Vagina (tissue), 2 donors: ENCODE measurements around the gene EFEMP1. TPM values are rescaled to one million over a fixed set of nuclear protein-coding genes. Genes with fewer than 3 reads are reported as not detected.

Experiments
- DNase-seq, 2 donors: peaks; one replicate each; pipeline ENCODE4 v3.0.0-alpha.2; 2017; ENCODE audit errors: extremely low spot score in 2 of 2
- H3K27ac ChIP-seq: fragments of 200-600 bp; sonication (generic); one replicate; pipeline ENCODE4 v1.5.1; 2019
- H3K27me3 ChIP-seq: fragments of 200-600 bp; sonication (generic); one replicate; pipeline ENCODE4 v1.5.1; 2019
- H3K36me3 ChIP-seq, 2 donors: fragments of 200-600 bp; sonication (generic); one replicate each; pipeline ENCODE4 v1.5.1; 2017 to 2019
- H3K4me1 ChIP-seq: fragments of 200-600 bp; sonication (generic); one replicate; pipeline ENCODE4 v1.5.1; 2019
- H3K4me3 ChIP-seq, 2 donors: fragments of 200-600 bp; sonication (generic); 1 replicate in 1 of 2; 2 replicates in 1 of 2; pipeline ENCODE4 v1.5.1; 2016 to 2019
- H3K9me3 ChIP-seq: fragments of 200-600 bp; sonication (generic); one replicate; pipeline ENCODE4 v1.5.1; 2019
- POLR2A ChIP-seq, 2 donors: fragments of 450-650 bp; IDR thresholded peaks; one replicate each; pipeline ENCODE4 v1.6.1; 2017; ENCODE audit warnings: antibody characterized with exemption in 2 of 2, mild to moderate bottlenecking in 2 of 2, moderate library complexity in 2 of 2
- POLR2AphosphoS5 ChIP-seq, 2 donors: sonication (generic); formaldehyde crosslinking; IDR thresholded peaks; one replicate each; pipeline ENCODE4 v1.9.0; 2017; ENCODE audit warnings: antibody characterized with exemption in 2 of 2, mild to moderate bottlenecking in 2 of 2, low read depth in 1 of 2; ENCODE audit not compliant: insufficient read depth in 1 of 2
- intact Hi-C: fragments of 100-400 bp; cut with DNase I; formaldehyde crosslinking; loops from one replicate; pipeline ENCODE4 v1.15.1; 2023
- total RNA-seq: library from RNA; depleted of rRNA; stranded (reverse); fragments of >200 nt; gene quantifications from one replicate; pipeline ENCODE4 v1.2.3, GENCODE V29; 2016
- TF ChIP-seq, protein P1 (sequence below), 3 experiments: fragments of 450-650 bp in 2 of 3; fragments of 200-600 bp in 1 of 3; sonication (generic) in 1 of 3; IDR thresholded peaks; one replicate each; pipeline ENCODE4 v1.5.1; 2017 to 2019; ENCODE audit warnings: antibody characterized with exemption in 3 of 3, mild to moderate bottlenecking in 2 of 3, moderate library complexity in 2 of 3

The EFEMP1 gene
- total RNA-seq, 1 donor from 2014 or later = 235 TPM

DNA sequence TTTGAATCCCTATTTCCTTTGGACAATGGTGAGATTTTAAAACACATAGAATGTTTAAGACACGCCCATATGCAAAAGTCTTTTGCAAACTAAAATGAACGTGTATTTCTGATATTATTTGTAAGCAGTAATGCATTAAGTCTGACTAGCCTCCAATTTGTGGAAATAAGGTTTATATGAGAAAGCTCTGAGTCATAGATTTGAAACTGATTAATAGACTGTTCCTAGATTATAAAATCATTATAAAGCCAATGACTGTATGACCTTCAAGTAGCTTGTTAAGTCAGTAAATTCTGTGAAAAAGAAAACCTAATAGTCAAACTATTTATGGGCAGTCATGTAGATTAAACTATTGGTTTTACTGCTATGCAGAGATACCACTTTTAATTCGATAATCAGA lies 12.8 kb upstream of the EFEMP1 start:
- Histone ChIP-seq H3K9me3 (no peaks in the 10 kb centered on the region), H3K4me1 (no peaks in the 10 kb centered on the region), H3K27ac (no peak overlapping the region), H3K27me3 (no peaks in the 10 kb centered on the region), H3K4me3 (no peak overlapping the region), H3K36me3 (no peaks in the 10 kb centered on the region)
- intact Hi-C loops = no loop called here
- TF ChIP-seq POLR2A (IDR thresholded peaks at IDR 0.05) = no peak
- DNase-seq = no peak

- DNase-seq = no peak
- H3K9me3 ChIP-seq = no peaks in the 10 kb centered on the region
- H3K4me3 ChIP-seq = no peak overlapping the region
- TF ChIP-seq POLR2AphosphoS5 (IDR thresholded peaks at IDR 0.05; ENCODE audit: insufficient read depth in 1 of 2, low read depth in 1 of 2) (no peak), POLR2A (IDR thresholded peaks at IDR 0.05) (no peak)
- TF ChIP-seq, protein P1, sequence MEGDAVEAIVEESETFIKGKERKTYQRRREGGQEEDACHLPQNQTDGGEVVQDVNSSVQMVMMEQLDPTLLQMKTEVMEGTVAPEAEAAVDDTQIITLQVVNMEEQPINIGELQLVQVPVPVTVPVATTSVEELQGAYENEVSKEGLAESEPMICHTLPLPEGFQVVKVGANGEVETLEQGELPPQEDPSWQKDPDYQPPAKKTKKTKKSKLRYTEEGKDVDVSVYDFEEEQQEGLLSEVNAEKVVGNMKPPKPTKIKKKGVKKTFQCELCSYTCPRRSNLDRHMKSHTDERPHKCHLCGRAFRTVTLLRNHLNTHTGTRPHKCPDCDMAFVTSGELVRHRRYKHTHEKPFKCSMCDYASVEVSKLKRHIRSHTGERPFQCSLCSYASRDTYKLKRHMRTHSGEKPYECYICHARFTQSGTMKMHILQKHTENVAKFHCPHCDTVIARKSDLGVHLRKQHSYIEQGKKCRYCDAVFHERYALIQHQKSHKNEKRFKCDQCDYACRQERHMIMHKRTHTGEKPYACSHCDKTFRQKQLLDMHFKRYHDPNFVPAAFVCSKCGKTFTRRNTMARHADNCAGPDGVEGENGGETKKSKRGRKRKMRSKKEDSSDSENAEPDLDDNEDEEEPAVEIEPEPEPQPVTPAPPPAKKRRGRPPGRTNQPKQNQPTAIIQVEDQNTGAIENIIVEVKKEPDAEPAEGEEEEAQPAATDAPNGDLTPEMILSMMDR (IDR thresholded peaks at IDR 0.05) = no peak
- H3K27me3 ChIP-seq = no peaks in the 10 kb centered on the region
- H3K27ac ChIP-seq = no peak overlapping the region
- intact Hi-C loops = no loop called here
- H3K4me1 ChIP-seq = no peaks in the 10 kb centered on the region
- H3K36me3 ChIP-seq = no peaks in the 10 kb centered on the region
These were observed 10.8 kb upstream of the EFEMP1 start for GRCh38 chr2:55934337-55934736.

- no peaks in the 10 kb centered on the region for H3K27me3 ChIP-seq
- no peak for DNase-seq
- no peak overlapping the region for H3K27ac ChIP-seq
- no peaks in the 10 kb centered on the region for H3K9me3 ChIP-seq
- TF ChIP-seq, protein P1 (IDR thresholded peaks at IDR 0.05) = no peak
- TF ChIP-seq POLR2A (IDR thresholded peaks at IDR 0.05) (no peak), POLR2AphosphoS5 (IDR thresholded peaks at IDR 0.05; ENCODE audit: insufficient read depth in 1 of 2, low read depth in 1 of 2) (no peak)
- intact Hi-C loops = no loop called here
- no peak overlapping the region for H3K4me3 ChIP-seq
- H3K4me1 ChIP-seq = no peaks in the 10 kb centered on the region
- H3K36me3 ChIP-seq = no peaks in the 10 kb centered on the region
These were observed 9.3 kb upstream of the EFEMP1 start for GRCh38 chr2:55932843-55933242.

DNA sequence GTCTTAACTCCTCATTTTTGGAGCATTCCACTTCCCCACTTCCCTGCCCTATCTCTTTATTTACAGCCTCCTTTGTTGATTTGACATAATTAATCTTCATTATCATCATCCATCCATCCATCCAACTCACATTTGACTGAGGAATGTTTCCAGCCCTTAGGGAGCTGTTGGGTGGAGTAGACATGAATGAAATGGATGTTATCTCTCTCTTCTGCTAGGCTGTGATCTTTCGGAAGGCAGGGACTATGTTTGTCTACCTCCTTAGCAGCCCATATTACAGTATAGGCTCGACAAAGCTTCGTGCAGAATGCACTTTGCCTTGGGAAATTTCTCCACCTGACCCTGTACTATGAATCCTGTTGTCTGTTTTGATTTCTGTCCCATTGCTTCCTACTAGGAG lies 7.7 kb upstream of the EFEMP1 start:
- intact Hi-C loops = no loop called here
- DNase-seq = no peak
- Histone ChIP-seq H3K4me3 (no peak overlapping the region), H3K27me3 (no peaks in the 10 kb centered on the region), H3K4me1 (no peaks in the 10 kb centered on the region), H3K27ac (no peak overlapping the region), H3K36me3 (no peaks in the 10 kb centered on the region), H3K9me3 (no peaks in the 10 kb centered on the region)
- TF ChIP-seq POLR2A (IDR thresholded peaks at IDR 0.05) = no peak
- TF ChIP-seq POLR2AphosphoS5 (IDR thresholded peaks at IDR 0.05; ENCODE audit: insufficient read depth in 1 of 2, low read depth in 1 of 2) = no peak
- TF ChIP-seq, protein P1 (IDR thresholded peaks at IDR 0.05) = no peak

DNA sequence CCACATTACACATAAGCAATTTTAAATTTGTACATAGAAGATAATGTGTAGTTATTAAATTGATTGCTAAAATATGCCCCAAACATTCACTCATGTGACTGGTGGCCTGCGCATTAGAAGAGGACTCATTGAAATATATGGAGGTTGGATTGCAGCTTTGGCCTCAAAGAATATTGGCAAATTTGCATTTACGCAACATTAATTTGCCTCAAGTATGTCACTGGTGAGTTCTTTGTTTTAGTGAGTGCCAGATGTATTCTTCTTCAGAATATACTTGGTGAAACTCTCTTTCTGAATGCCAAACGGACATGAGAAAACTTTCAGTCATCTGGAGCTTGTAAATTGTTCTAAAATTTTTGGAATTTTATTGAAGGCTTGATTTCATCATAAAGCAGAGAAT lies 5.9 kb upstream of the EFEMP1 start:
- DNase-seq = no peak
- Histone ChIP-seq H3K4me3 (no peak overlapping the region), H3K9me3 (no peaks in the 10 kb centered on the region), H3K27ac (no peak overlapping the region), H3K36me3 (no peaks in the 10 kb centered on the region), H3K4me1 (no peaks in the 10 kb centered on the region), H3K27me3 (no peaks in the 10 kb centered on the region)
- intact Hi-C loops = no loop called here
- TF ChIP-seq POLR2AphosphoS5 (IDR thresholded peaks at IDR 0.05; ENCODE audit: insufficient read depth in 1 of 2, low read depth in 1 of 2) = no peak
- TF ChIP-seq, protein P1 (IDR thresholded peaks at IDR 0.05) = no peak

- H3K4me1 ChIP-seq = peaks cover 19% of the 10 kb centered on the region
- H3K4me3 ChIP-seq = no peak overlapping the region
- no peaks in the 10 kb centered on the region for H3K9me3 ChIP-seq
- DNase-seq = no peak
- H3K27ac ChIP-seq = no peak overlapping the region
- intact Hi-C loops = no loop called here
- H3K27me3 ChIP-seq = no peaks in the 10 kb centered on the region
- H3K36me3 ChIP-seq = no peaks in the 10 kb centered on the region
- TF ChIP-seq, protein P1 (IDR thresholded peaks at IDR 0.05) = no peak
- TF ChIP-seq POLR2A (IDR thresholded peaks at IDR 0.05) (no peak), POLR2AphosphoS5 (IDR thresholded peaks at IDR 0.05; ENCODE audit: insufficient read depth in 1 of 2, low read depth in 1 of 2) (no peak)
These were observed 3.4 kb upstream of the EFEMP1 start for GRCh38 chr2:55926974-55927373.
